ENCODE data around the gene PID1.

DNA sequence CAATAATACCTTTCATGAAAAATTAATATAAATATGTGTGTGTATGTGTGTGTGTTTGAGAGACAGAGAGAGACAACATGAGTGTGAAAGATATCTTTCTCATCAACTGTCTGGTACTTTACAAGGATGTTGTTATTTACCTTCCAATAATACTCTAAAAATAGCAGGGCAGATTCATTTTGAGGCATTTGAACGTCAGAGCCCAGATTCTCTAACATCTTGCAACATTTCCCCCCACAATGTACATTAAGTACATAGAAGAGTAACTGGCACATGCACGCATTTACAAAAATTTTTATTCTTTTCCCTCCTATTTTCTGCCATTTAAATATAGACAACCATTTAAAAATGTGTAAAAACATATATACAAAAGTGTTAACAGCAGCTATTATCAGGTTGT is 100.9 kb downstream of the PID1 start:
- TF ChIP-seq, protein P1, sequence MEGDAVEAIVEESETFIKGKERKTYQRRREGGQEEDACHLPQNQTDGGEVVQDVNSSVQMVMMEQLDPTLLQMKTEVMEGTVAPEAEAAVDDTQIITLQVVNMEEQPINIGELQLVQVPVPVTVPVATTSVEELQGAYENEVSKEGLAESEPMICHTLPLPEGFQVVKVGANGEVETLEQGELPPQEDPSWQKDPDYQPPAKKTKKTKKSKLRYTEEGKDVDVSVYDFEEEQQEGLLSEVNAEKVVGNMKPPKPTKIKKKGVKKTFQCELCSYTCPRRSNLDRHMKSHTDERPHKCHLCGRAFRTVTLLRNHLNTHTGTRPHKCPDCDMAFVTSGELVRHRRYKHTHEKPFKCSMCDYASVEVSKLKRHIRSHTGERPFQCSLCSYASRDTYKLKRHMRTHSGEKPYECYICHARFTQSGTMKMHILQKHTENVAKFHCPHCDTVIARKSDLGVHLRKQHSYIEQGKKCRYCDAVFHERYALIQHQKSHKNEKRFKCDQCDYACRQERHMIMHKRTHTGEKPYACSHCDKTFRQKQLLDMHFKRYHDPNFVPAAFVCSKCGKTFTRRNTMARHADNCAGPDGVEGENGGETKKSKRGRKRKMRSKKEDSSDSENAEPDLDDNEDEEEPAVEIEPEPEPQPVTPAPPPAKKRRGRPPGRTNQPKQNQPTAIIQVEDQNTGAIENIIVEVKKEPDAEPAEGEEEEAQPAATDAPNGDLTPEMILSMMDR (IDR thresholded peaks at IDR 0.05), result no peak
- TF ChIP-seq POLR2A (IDR thresholded peaks at IDR 0.05), result no peak
